GM18907 (cell line): ENCODE measurements around the gene ENO2.
"Not testable (repeated sequence)": the region's sequence is repeated elsewhere in the genome, so short reads cannot be mapped to it uniquely, and the experiment has no call there.

Experiments
- ATAC-seq: cut with Tn5 transposase; IDR thresholded peaks from one replicate; pipeline ENCODE4 v1.9.1; 2021; ENCODE audit warnings: mild to moderate bottlenecking, moderate library complexity; ENCODE audit not compliant: unreplicated experiment

The ENO2 gene

GRCh38 chr12:6886206-6886999 is 28.0 kb upstream of the ENO2 start:
- not testable (repeated sequence) for ATAC-seq

DNA sequence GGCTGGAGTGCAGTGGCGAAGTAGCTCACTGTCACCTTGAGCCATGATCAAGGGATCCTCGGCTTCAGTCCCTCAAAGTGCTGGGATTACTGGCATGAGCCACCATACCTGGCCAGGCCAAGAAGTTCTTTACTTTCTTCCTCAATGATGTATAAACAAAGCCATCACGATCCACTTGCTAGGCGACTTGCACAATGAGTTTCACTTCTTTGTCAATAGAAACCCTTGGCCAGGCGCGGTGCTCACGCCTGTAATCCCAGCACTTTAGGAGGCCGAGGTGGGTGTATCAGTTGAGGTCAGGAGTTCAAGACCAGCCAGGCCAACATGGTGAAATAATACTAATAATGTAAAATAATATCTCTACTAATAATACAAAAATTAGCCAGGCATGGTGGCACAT is 26.9 kb upstream of the ENO2 start:
- ATAC-seq = no peak

DNA sequence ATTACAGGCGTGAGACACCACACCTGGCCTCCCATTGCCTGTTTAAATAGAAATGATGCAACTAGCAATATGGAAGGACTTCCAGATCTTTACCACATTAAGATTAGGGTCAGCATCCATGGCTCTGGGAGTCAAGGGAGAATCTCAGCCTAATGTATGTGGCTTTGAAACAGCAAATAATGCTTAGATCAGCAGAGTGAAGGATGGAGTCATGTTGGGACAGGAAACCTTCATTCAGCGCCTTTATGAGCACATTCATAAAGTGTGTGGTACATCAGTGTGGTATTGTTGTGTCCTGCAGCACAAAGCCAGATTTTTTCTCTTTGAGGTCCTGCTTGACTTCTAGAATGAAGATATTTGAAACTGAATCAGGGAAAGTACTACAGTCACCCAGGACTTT is 26.0 kb upstream of the ENO2 start:
- ATAC-seq = no peak

- not testable (repeated sequence) for ATAC-seq
Observed at GRCh38 chr12:6888794-6889193, 25.6 kb upstream of the ENO2 start.

DNA sequence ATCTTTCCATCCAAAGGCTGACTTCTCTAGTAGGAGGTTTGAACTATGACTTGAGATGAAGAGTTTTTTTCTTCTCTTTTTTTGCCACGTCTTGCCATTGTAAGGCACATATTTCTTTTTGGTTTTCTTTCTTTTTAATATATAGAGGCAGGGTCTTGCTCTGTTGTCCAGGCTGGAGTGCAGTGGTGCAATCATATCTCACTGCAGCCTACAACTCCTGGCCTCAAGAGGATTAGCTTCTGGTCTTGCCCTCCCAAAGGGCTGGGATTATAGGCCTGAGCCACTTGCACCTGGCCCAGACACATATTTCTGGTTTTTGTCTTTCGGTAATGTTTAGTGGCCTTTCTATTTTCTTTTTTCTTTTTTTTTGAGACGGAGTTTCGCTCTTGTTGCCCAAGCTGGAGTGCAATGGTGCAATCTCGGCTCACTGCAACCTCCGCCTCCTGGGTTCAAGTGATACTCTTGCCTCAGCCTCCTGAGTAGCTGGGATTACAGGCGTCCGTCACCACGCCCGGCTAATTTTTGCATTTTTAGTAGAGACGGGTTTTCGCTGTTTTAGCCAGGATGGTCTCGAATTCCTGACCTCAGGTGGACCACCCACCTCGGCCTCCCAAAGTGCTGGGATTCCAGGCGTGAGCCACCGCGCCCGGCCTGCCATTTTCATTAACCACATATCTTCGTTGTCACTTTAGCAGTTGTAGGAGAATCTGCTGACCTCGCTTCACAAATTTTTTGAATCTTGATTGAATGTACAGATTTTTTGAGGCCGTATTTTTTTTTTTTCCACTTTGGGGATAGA is 24.4 kb upstream of the ENO2 start:
- ATAC-seq = not testable (repeated sequence)

- peak; percentile 93 for ATAC-seq
Observed at GRCh38 chr12:6890789-6891645, 23.4 kb upstream of the ENO2 start.

DNA sequence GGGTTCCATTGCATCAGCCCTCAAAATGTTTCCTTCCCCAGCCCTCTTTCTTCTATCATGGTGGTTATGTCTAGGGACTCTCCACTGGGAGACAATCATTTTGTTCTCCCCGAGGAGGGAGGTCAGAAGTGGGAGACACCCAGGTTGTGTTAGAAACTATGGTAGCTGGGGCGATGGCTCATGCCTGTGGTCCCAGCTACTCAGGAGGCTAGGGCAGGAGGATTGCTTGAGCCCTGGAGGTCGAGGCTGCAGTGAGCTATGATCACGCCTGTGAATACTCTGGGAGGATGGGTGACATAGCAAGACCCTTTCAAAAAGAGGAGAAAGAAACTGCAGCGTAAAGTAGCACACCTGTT is 22.8 kb upstream of the ENO2 start:
- ATAC-seq = peak; percentile 23

- ATAC-seq = not testable (repeated sequence)
Observed at GRCh38 chr12:6892683-6893082, 21.7 kb upstream of the ENO2 start.

DNA sequence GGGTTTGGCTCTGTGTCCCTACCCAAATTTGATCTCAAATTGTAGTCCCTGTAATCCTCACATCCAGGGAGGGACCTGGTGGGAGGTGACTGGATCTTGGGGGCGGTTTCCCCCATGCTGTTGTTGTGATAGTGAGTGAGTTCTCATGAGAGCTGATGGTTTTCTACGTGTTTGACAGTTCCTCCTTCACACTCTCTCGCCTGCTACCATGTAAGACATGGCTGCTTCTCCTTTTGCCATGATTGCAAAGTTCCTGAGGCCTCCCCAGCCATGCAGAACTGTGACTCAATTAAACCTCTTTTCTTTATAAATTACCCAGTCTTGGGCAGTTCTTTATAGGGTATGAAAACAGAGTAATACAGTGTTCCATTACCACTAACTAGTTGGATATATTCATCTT is 20.1 kb upstream of the ENO2 start:
- no peak for ATAC-seq

DNA sequence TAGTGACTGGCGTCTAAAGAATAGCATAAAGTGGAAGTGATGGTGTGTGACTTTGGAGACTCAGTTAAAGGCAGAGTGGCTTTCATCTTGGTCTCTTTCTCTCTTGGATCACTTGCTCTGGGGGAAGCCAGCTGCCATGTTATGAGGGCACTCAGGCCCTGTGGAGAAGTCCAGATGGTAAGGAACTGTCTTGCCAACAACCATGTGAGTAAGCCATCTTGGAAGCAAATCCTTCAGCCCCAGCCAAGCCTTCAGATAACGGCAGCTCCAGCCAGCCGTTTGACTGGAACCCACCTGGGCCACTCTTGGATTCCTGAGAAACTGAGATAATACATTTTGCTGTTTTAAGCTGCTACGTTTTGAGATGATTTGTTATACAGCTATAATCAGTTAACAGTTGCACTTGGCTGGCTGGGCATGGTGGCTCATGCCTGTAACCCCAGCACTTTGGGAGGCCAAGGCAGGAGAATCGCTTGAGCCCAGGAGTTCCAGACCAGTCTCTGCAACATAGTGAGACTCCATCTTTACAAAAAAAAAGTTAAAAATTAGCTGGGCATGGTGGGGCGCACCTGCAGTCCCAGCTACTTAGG is 17.4 kb upstream of the ENO2 start:
- ATAC-seq = no peak

GRCh38 chr12:6899427-6899826 is 15.0 kb upstream of the ENO2 start:
- no peak for ATAC-seq

DNA sequence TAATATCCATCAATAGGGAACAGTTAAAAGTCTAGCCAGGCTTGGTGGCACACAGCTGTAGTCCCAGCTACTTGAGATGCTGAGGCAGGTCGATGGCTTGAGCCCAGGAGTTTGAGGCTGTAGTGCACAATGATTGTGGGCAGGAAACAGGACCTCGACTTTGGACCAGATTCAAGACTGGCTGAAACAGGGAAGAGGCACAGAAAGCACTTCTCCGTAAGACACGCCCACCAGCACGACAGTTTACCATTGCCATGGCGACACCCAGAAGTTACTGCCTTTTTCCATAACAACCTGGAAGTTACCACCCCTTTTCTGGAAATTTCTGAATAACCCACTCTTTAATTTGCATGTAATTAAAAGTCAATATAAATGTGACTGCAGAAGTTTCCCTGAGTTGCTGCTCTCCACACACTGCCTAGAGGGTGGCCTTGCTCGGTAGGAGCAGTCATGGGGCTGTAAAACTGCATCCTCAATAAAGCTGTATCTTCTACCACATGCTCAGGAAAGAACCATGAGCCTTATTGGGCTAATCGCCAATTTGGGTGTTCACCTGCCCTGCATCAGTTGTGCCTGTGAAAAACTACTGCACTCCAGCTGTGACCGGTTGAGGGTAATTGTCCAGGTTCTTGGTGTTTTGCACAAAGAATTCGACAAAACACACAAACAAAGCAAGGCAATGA is 14.4 kb upstream of the ENO2 start:
- no peak for ATAC-seq

GRCh38 chr12:6902448-6902847 is 11.9 kb upstream of the ENO2 start:
- ATAC-seq = no peak

GRCh38 chr12:6903722-6904121 is 10.7 kb upstream of the ENO2 start:
- ATAC-seq = no peak

DNA sequence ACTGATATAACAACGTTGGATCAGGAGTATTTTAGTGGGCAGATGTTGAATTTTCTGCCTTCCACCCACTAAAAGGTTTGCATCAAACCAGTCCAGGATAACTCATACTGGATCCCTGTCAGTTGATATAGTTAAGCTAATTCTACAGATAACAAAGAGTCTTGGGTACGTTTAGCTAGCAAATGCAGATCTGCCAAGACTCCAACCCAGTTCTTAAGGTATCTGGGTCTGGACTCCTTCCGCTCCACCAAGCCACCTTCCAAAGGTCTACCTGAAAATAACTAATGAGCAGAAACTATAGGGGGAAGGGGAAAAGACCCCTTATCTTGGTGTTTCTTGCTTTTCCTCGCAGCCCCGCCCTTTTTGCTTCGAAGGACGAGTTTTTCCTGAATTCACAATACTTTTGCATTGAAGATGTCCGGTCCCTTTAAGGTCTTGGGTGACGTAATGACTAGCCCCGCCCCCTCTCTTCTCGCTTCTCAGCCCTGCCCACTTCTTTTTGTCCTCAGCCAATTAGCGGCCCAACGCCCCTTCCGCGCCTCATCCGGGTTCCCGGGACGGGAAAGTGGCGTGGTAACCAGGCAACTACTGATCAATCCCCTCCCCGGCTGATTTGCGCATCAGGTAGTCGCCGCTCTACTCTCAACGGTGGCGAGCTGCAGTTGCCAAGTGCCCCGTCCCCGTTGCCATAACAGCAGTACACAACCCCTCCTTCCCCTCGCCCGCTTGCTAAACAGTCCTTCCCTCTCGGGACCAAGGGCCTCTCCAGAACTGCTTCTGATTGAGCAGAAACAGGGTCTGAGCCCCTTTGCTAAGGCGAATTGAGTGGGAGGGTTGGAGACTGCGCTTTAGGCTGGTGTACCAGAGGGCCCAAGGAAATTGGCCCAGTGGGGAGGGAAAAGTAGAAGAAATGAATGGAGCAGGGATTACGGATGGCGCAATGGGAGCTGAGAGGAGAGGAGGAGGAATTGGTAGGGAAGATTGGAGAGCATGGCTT is 9.8 kb upstream of the ENO2 start, which contains the start of gene LRRC23:
Gene LRRC23, plus strand, starts transcription at position 543 of the 997 bp plus-strand sequence. CDS start 812 bp downstream, outside the sequence.
- peak; percentile 90 for ATAC-seq

DNA sequence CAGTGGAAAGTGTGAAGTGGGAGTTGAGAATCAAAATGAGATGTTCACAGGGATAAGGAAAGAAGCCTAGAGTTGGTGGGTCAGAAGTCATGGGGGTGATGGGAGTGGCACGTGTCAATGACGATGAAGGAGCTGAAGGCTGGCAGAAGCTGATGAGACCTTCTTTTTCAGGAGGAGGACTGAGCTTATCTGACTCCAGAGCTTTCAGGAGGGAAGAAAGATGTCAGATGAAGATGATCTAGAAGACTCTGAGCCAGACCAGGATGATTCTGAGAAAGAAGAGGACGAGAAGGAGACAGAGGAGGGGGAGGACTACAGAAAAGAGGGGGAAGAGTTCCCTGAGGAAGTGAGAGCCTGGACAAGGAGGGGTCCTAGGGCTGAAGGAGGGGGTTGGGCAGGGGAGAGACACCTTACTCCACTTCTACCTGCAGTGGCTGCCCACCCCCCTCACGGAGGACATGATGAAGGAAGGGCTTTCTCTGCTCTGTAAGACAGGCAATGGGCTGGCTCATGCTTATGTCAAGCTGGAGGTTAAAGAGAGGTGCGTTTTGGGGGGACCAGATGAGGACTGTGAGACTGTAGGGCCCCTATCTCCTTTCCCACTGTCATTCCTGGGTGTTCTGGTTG is 8.9 kb upstream of the ENO2 start:
- no peak for ATAC-seq

GRCh38 chr12:6908141-6908540 is 6.2 kb upstream of the ENO2 start:
- not testable (repeated sequence) for ATAC-seq

- no peak for ATAC-seq
Observed at GRCh38 chr12:6909421-6910145, 4.8 kb upstream of the ENO2 start.
